ENCODE measurements around the gene ASPM.

Gene ASPM, protein sequence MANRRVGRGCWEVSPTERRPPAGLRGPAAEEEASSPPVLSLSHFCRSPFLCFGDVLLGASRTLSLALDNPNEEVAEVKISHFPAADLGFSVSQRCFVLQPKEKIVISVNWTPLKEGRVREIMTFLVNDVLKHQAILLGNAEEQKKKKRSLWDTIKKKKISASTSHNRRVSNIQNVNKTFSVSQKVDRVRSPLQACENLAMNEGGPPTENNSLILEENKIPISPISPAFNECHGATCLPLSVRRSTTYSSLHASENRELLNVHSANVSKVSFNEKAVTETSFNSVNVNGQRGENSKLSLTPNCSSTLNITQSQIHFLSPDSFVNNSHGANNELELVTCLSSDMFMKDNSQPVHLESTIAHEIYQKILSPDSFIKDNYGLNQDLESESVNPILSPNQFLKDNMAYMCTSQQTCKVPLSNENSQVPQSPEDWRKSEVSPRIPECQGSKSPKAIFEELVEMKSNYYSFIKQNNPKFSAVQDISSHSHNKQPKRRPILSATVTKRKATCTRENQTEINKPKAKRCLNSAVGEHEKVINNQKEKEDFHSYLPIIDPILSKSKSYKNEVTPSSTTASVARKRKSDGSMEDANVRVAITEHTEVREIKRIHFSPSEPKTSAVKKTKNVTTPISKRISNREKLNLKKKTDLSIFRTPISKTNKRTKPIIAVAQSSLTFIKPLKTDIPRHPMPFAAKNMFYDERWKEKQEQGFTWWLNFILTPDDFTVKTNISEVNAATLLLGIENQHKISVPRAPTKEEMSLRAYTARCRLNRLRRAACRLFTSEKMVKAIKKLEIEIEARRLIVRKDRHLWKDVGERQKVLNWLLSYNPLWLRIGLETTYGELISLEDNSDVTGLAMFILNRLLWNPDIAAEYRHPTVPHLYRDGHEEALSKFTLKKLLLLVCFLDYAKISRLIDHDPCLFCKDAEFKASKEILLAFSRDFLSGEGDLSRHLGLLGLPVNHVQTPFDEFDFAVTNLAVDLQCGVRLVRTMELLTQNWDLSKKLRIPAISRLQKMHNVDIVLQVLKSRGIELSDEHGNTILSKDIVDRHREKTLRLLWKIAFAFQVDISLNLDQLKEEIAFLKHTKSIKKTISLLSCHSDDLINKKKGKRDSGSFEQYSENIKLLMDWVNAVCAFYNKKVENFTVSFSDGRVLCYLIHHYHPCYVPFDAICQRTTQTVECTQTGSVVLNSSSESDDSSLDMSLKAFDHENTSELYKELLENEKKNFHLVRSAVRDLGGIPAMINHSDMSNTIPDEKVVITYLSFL (N-terminal part only)
- 7.8 to 18.9 reads per million in 2 donors for total RNA-seq

DNA sequence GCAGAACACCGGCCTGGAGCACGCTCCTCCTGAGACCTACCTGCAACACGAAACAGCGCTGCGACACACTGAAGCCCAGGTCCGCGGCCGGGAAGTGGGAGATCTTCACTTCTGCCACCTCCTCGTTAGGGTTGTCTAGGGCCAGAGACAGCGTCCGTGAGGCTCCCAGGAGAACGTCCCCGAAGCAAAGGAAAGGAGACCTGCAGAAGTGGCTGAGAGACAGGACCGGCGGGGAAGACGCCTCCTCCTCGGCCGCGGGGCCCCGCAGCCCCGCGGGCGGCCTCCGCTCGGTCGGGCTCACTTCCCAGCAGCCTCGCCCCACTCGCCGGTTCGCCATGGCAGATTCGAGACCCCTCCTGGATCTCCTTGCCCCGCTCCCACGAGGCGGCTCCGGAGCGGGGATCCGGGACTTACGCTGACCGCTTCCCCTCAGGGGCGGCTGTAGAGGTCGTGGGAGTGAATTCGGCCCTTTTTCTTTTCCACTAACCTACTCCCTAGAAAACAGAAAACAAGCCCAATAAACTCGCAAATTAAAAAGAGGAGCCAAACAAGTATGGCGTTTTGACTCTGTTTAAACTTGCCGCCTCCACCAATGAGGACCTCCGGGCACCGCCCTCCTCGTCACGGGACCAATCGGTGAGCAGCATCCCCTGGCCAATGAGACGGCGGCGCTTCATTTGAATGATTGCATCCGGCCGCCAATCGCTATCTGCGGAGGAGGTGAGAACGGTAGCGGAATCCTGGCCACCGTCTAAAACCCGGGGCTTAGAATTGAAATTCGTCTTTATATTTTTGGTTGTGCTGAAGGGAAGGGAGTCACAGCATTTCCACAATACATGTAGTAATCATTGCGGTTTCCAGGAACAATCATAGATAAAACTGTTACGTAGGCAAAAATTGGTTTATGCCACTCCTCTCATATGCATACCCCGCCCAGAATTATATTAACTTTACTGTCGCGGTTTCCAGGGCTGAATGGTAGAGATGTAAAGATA is at the start of gene ASPM:
Gene ASPM (minus strand): TSS at position 569 of the 995 bp plus-strand sequence. CDS start 232 bp downstream, at position 337.
- peak; percentile 82 to 99 (median 91) for DNase-seq

DNA sequence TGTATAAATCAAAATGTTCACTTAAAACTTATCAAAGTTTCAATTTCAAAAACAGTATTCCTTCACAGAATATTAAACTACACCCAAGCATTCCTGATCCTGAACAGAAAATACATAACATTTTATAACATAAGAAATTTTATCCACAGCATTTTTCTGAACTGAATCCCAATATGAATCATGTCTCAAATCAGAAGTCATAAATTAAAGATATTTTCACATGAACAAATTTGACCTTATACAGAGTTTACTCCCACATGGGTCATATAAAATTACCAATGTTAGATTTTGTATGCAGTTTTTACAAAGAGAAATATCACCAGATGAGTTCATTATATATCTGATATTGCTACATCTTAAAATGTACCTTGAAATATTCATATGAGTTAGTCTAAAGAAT is 48.6 kb upstream of the ASPM start:
- no peak for DNase-seq

DNA sequence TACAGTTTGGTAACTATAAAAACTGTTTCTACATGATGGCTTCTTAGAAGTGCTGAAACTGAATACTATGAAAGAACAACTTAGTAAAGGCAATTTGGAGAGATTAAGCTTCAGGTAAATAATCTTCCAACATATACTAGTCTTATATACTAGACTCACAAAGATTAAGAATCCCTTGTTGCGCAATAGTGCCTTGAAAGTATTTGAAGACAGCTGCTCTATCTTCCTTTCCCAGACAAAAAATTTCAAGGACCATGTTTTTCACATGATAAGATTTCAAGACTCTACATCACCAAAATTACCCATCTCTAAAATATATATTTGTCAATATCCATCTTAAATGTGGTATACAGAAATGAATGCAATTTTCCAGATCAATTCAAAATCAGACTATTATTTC is 37.7 kb upstream of the ASPM start:
- DNase-seq = no peak

DNA sequence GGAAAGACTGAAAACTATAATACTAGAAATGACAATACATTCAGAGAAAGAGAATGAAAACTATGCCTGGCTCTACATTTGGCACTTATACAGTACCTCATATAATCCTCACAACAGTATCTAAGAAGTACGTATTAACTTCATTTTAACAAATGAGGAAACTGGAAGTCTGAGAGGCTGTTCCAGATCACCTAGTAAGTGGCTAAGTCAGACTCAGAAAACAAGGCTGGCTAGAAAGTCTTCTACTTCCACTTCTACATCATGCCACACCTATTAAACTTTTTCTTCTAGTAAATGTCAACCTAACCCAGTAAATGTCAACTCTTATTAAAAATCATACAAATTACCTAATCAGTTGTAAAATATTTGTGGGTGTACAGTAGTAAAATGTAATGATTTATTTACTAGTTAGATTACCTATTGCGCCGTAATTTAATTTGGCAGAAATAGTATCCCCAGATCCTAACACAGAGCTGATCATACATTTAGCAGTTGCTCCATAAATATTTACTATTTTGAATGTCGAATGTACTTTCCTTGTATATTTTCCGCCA is 36.8 kb upstream of the ASPM start:
- DNase-seq = no peak

DNA sequence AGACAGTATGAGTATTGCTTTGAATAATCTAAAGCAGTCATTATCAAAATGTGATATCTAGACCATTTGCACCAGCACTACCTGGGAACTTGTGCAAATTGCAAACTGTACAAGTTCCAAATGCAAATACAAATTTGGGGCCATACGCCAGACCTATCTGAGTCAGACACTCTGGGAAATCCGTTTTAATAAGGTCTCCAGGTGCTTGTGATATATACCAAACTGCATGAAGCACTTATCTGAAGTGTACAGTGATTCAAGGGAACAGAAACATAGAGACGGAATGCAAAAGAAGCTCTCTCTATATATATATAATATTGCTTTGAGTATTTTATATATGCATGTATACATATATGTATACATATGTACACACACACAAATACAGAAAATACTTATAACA is 36.2 kb upstream of the ASPM start:
- DNase-seq = no peak

- no peak for DNase-seq
These were observed 35.5 kb upstream of the ASPM start for GRCh38 chr1:197181982-197182381.

- DNase-seq = peak in 2 of 5 experiments; percentile 10 to 44
These were observed 33.9 kb upstream of the ASPM start for GRCh38 chr1:197180252-197180878.

- DNase-seq = peak in 1 of 5 experiments; percentile 10
These were observed 32.5 kb upstream of the ASPM start for GRCh38 chr1:197178998-197179397.

- no peak for DNase-seq
These were observed 28.3 kb upstream of the ASPM start for GRCh38 chr1:197174818-197175217.

GRCh38 chr1:197173571-197174507 is 27.4 kb upstream of the ASPM start:
- DNase-seq = peak in 1 of 5 experiments; percentile 6

GRCh38 chr1:197171531-197171930 is 25.1 kb upstream of the ASPM start:
- no peak for DNase-seq

GRCh38 chr1:197170538-197170937 is 24.1 kb upstream of the ASPM start:
- DNase-seq = no peak

DNA sequence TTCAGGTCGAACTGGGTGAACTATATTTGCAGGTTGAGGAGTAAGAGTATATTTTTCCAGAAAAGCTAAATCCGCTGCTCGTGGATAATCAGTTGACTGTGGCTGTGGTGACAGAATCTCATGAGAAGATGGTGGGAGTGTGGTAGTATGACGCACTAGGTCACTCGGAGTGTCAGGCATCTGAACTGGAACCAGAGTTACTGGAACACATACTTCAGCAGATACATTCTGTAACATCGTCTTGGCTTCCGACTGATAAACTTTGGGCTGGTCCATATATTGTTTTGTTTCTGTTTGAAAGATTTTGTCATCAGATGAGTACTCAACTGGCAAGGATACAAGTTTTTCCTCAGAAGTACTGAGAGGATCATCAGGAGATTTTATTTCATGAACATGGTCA is 13.0 kb upstream of the ASPM start:
- DNase-seq = no peak

DNA sequence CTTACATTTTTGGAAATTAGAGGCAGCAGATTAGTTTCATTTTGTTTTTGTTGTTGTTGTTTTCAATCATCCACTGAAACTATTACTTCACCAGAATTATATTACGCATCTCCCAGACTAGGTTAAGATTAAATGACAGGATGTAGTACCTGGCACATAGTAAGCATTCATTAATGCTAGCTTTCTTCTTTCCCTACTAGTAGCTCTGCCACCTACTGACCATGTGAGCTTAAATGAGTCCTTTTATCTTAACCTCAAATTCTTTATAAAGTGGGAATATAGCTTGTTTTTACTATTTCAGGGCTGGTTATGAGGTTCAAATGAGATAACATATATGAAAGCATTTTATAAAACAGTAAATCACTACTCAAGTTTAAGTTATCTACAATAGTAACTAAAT is 10.2 kb upstream of the ASPM start:
- DNase-seq = no peak

DNA sequence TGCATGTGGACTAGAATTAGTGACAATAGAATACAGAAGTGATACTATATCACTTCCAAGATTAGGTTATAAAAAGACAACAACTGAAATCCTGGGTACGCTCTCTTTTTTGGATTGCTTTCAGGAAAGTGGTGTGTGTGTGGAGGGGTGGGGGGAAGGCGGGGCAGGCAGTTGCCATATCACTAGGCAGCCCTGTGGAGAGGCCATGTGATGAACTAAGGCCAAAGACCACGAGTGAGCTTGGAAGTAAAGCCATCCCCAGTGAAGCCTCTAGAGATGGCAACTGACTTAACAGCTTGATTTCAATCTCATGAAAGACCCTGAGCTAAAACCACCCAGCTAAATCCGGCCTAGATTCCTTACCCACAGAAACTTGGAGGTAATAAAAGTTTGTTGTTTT is 6.2 kb upstream of the ASPM start:
- DNase-seq = no peak

DNA sequence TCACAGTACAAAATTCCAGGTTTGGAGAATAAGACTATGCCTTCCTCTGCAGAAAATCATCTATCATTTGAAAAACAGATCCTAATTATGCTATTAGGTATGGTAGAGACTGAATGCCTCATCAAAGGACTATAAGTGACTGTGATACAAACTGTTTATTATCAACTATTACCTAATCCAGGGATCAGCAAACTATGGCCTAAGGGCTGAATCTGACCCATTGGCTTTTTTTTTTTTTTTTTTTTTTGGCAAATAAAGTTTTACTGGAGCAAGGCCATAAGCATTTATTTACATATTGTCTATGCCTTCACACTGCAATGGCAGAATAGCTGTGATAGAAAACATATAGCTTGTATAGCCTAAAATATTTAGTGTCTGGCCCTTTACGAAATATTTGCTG is 4.7 kb upstream of the ASPM start:
- DNase-seq = no peak

DNA sequence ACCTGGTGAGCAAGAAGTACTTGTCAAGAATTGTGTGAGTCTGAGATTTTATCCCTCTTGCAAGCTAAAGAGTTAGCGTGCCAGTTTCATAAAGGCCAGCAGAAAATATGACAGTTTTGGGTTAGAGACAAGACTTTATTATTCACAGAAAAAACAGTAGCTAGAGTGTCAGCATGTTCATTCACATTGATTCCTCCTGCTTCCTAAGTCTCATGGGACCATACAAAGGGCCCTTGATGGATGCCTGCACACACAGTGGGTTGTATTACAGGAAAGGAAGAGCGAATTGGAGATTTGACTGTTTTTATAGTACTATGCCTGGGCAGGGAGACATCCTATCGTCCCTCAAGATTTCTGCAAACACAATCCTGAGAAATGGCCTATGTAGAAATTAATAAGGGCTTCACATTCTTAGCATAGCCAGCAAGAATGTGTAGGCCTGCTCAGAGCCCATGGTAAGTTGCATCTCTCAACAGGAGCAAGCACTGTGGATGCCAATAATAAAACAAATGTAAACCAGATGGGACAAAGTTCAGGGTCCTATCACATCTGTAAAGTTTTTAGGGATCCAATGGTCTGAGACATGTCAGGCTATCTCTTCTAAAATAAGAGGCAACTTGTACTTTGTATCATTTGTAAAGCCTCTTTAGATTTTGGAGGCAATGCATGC is 4.0 kb upstream of the ASPM start:
- DNase-seq = no peak

GRCh38 chr1:197149340-197149739 is 2.9 kb upstream of the ASPM start:
- no peak for DNase-seq

DNA sequence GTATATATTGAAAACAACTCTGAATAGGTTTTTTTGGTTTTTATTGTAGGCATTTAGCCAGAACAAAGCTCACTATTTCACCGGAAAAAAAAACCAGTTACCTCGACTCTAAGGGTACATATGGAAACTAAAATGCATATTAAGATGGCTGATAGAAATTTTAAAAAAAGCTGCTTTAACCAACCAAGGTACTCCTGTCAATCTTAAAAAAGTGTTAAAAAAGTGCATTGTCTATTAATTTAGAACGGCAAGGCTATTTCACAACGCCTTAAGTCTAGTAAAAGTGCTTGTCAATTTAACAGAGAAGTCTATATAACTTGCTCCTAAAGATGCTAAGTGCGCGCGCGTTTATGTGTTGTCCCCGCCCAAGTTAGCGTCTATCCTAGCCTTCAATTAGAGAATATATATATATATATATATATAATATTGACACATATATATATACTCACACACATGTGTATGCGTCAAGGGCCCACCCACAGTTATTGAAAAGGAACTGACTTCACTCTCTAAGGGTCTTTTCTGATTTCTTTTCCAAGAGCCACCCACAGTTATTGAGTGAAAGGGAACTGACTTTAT is 934 bp downstream of the ASPM start:
- DNase-seq = peak in 1 of 5 experiments; percentile 25

All from T-helper 2 cell (primary cell).